Liver (tissue), 9 donors: ENCODE measurements around the gene WNT2B. TPM values are rescaled to one million over a fixed set of nuclear protein-coding genes. Genes with fewer than 3 reads are reported as not detected.

Experiments used
- DNase-seq: peaks from one replicate; pipeline ENCODE4 v3.0.0-alpha.2; 2017; ENCODE audit warnings: low spot score
- H3K27ac ChIP-seq, 2 donors: one replicate each; pipeline ENCODE4 v1.7.0; 2013; ENCODE audit warnings: inconsistent platforms in 2 of 2, low read length in 2 of 2, control low read depth in 1 of 2, low read depth in 1 of 2, mild to moderate bottlenecking in 1 of 2
- H3K27me3 ChIP-seq, 4 donors: one replicate each; pipeline versions ENCODE4 v1.6.1 to v1.7.0; 2013; ENCODE audit warnings: low read length in 3 of 4, inconsistent platforms in 1 of 4, mild to moderate bottlenecking in 1 of 4, moderate library complexity in 1 of 4; ENCODE audit not compliant: control insufficient read depth in 4 of 4, insufficient read depth in 4 of 4
- H3K36me3 ChIP-seq, 4 donors: one replicate each; pipeline versions ENCODE4 v1.6.1 to v1.7.0; 2013; ENCODE audit warnings: low read length in 3 of 4, mild to moderate bottlenecking in 3 of 4, low read depth in 1 of 4, moderate library complexity in 1 of 4; ENCODE audit not compliant: control insufficient read depth in 4 of 4, insufficient read depth in 3 of 4
- H3K4me1 ChIP-seq, 4 donors: one replicate each; pipeline versions ENCODE4 v1.6.1 to v1.7.0; 2013; ENCODE audit warnings: low read length in 3 of 4, mild to moderate bottlenecking in 3 of 4, moderate library complexity in 1 of 4; ENCODE audit not compliant: control insufficient read depth in 4 of 4, insufficient read depth in 4 of 4
- H3K4me3 ChIP-seq, 3 donors: one replicate each; pipeline versions ENCODE4 v1.6.1 to v1.7.0; 2013; ENCODE audit warnings: low read length in 3 of 3, control low read depth in 1 of 3, low read depth in 1 of 3, mild to moderate bottlenecking in 1 of 3
- H3K9ac ChIP-seq, 2 donors: one replicate each; pipeline ENCODE4 v1.7.0; 2013; ENCODE audit warnings: low read length in 2 of 2, mild to moderate bottlenecking in 2 of 2, moderate library complexity in 2 of 2, control low read depth in 1 of 2, low read depth in 1 of 2
- H3K9me3 ChIP-seq, 4 donors: one replicate each; pipeline versions ENCODE4 v1.6.1 to v1.7.0; 2013; ENCODE audit warnings: low read length in 3 of 4; ENCODE audit not compliant: control insufficient read depth in 4 of 4
- EGR1 ChIP-seq, 2 donors: IDR thresholded peaks; 2 replicates each; pipeline ENCODE4 v1.6.1; 2016 to 2018; ENCODE audit warnings: antibody characterized with exemption in 2 of 2, low read depth in 2 of 2
- FOXA1 ChIP-seq: IDR thresholded peaks from 2 replicates; pipeline ENCODE4 v1.6.1; 2016; ENCODE audit warnings: antibody characterized with exemption
- FOXA2 ChIP-seq: IDR thresholded peaks from 2 replicates; pipeline ENCODE4 v1.6.1; 2016; ENCODE audit warnings: antibody characterized with exemption
- GABPA ChIP-seq, 2 donors: IDR thresholded peaks in 1 of 2; conservative IDR thresholded peaks in 1 of 2; 2 replicates each; pipeline ENCODE4 v1.6.1; 2016; ENCODE audit warnings: antibody characterized with exemption in 2 of 2, mild to moderate bottlenecking in 1 of 2, moderate library complexity in 1 of 2
- HNF4A ChIP-seq, 2 donors: conservative IDR thresholded peaks; 2 replicates each; pipeline ENCODE4 v1.6.1; 2016; ENCODE audit warnings: antibody characterized with exemption in 2 of 2, mild to moderate bottlenecking in 2 of 2
- HNF4G ChIP-seq: IDR thresholded peaks from 2 replicates; pipeline ENCODE4 v1.6.1; 2016; ENCODE audit warnings: antibody characterized with exemption
- MAX ChIP-seq: IDR thresholded peaks from 2 replicates; pipeline ENCODE4 v1.6.1; 2016; ENCODE audit warnings: antibody characterized with exemption
- NR2F2 ChIP-seq: IDR thresholded peaks from 2 replicates; pipeline ENCODE4 v1.6.1; 2016; ENCODE audit warnings: antibody characterized with exemption
- RAD21 ChIP-seq, 2 donors: IDR thresholded peaks; 2 replicates each; pipeline ENCODE4 v1.6.1; 2016; ENCODE audit warnings: antibody characterized with exemption in 2 of 2, mild to moderate bottlenecking in 2 of 2
- RXRA ChIP-seq, 2 donors: IDR thresholded peaks; 2 replicates each; pipeline ENCODE4 v1.6.1; 2017 to 2018; ENCODE audit warnings: antibody characterized with exemption in 2 of 2, mild to moderate bottlenecking in 1 of 2
- YY1 ChIP-seq: IDR thresholded peaks from 2 replicates; pipeline ENCODE4 v1.6.1; 2016; ENCODE audit warnings: antibody characterized with exemption, mild to moderate bottlenecking
- ZBTB33 ChIP-seq: IDR thresholded peaks from 2 replicates; pipeline ENCODE4 v1.6.1; 2016; ENCODE audit warnings: antibody characterized with exemption
- WGBS: extraction: QIAGEN DNeasy Blood & Tissue Kit; methylation state at CpG from one replicate; pipeline ENCODE4 v1.1.7; 2013; 5-methylcytosine and 5-hydroxymethylcytosine counted together
- polyA plus RNA-seq, 2 donors: library from polyadenylated mRNA; stranded (reverse) in 1 of 2; unstranded in 1 of 2; fragments of 200-250 nt in 1 of 2; fragments of >200 nt in 1 of 2; fragmentation: Nextera tagmentation in 1 of 2; extraction: Ambion mirVana in 1 of 2; gene quantifications; one replicate each; pipeline versions ENCODE4 v1.2.1 to v1.2.3, GENCODE V29; 2013 to 2015
- total RNA-seq, 2 donors: library from RNA; depleted of rRNA; stranded (reverse); fragments of >200 nt; gene quantifications; one replicate each; pipeline ENCODE4 v1.2.3, GENCODE V29; 2014
- TF ChIP-seq, protein P1 (sequence below): IDR thresholded peaks from 2 replicates; pipeline ENCODE4 v1.6.1; 2016; ENCODE audit warnings: antibody characterized with exemption, mild to moderate bottlenecking
- TF ChIP-seq, protein P2 (sequence below): fragments of 150-350 bp; IDR thresholded peaks from 2 replicates; pipeline ENCODE4 v1.5.1; 2017; ENCODE audit warnings: improper control_type of control experiment, low read depth, low read length; ENCODE audit not compliant: missing input control
- donor health status: healthy.
- donor health status: healthy.
- donor health status: healthy.
- donor health status: healthy.
- donor health status: healthy.

The WNT2B gene
- total and polyA plus RNA-seq, 4 donors, result 0.07 to 0.92 (median 0.38) TPM

GRCh38 chr1:112517646-112518045 lies 8.9 kb downstream of the WNT2B start:
- WGBS, result 90% methylated on average over 2 of the region's 2 CpGs

DNA sequence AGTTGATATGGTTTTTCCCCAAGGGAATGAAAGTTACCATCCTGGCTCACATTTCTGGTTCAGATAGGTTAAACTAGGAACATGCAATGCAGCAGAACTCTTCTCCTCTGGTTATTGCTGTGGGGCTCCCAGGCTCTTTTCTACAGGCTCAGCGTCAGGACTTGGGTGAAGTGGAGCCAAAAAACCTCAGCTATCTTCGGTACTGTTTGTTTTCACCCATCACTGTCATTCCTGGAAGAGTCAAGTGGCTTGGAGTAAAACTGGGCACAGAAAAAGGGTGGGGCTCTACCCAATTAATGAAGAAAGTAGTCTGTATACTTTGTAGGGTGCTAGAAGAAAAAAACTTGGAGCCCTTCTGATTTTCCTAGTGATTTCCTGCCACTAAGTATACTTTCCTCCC lies 9.4 kb downstream of the WNT2B start:
- DNase-seq, result no peak
- Histone ChIP-seq H3K27ac (no peak overlapping the region), H3K9me3 (no peaks in the 10 kb centered on the region), H3K36me3 (peaks cover 0 to 1% (median 0%) of the 10 kb centered on the region in 4 donors), H3K4me3 (no peak overlapping the region), H3K9ac (no peak overlapping the region), H3K4me1 (no peaks in the 10 kb centered on the region), H3K27me3 (no peaks in the 10 kb centered on the region)
- WGBS, result 80% methylated on average over 2 of the region's 2 CpGs
- no peak for TF ChIP-seq FOXA1
- no peak for TF ChIP-seq HNF4A (conservative IDR thresholded peaks at IDR 0.05)
- TF ChIP-seq, protein P1, sequence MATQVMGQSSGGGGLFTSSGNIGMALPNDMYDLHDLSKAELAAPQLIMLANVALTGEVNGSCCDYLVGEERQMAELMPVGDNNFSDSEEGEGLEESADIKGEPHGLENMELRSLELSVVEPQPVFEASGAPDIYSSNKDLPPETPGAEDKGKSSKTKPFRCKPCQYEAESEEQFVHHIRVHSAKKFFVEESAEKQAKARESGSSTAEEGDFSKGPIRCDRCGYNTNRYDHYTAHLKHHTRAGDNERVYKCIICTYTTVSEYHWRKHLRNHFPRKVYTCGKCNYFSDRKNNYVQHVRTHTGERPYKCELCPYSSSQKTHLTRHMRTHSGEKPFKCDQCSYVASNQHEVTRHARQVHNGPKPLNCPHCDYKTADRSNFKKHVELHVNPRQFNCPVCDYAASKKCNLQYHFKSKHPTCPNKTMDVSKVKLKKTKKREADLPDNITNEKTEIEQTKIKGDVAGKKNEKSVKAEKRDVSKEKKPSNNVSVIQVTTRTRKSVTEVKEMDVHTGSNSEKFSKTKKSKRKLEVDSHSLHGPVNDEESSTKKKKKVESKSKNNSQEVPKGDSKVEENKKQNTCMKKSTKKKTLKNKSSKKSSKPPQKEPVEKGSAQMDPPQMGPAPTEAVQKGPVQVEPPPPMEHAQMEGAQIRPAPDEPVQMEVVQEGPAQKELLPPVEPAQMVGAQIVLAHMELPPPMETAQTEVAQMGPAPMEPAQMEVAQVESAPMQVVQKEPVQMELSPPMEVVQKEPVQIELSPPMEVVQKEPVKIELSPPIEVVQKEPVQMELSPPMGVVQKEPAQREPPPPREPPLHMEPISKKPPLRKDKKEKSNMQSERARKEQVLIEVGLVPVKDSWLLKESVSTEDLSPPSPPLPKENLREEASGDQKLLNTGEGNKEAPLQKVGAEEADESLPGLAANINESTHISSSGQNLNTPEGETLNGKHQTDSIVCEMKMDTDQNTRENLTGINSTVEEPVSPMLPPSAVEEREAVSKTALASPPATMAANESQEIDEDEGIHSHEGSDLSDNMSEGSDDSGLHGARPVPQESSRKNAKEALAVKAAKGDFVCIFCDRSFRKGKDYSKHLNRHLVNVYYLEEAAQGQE, result no peak
- TF ChIP-seq YY1, result no peak
- no peak for TF ChIP-seq NR2F2
- no peak for TF ChIP-seq MAX
- TF ChIP-seq GABPA (IDR thresholded peaks at IDR 0.05 in 1 of 2, conservative IDR thresholded peaks at IDR 0.05 in 1 of 2), result no peak
- TF ChIP-seq HNF4G, result no peak
- TF ChIP-seq, protein P2, sequence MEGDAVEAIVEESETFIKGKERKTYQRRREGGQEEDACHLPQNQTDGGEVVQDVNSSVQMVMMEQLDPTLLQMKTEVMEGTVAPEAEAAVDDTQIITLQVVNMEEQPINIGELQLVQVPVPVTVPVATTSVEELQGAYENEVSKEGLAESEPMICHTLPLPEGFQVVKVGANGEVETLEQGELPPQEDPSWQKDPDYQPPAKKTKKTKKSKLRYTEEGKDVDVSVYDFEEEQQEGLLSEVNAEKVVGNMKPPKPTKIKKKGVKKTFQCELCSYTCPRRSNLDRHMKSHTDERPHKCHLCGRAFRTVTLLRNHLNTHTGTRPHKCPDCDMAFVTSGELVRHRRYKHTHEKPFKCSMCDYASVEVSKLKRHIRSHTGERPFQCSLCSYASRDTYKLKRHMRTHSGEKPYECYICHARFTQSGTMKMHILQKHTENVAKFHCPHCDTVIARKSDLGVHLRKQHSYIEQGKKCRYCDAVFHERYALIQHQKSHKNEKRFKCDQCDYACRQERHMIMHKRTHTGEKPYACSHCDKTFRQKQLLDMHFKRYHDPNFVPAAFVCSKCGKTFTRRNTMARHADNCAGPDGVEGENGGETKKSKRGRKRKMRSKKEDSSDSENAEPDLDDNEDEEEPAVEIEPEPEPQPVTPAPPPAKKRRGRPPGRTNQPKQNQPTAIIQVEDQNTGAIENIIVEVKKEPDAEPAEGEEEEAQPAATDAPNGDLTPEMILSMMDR, result no peak
- TF ChIP-seq RXRA (IDR thresholded peaks at IDR 0.05), result no peak
- TF ChIP-seq EGR1 (IDR thresholded peaks at IDR 0.05; ENCODE audit: low read depth in 2 of 2), result no peak
- no peak for TF ChIP-seq RAD21 (IDR thresholded peaks at IDR 0.05)
- no peak for TF ChIP-seq ZBTB33
- TF ChIP-seq FOXA2, result no peak

More at GRCh38 chr1:112517646-112518045, 8.9 kb downstream of the WNT2B start:
- H3K27me3 ChIP-seq, result no peaks in the 10 kb centered on the region
- no peak overlapping the region for H3K9ac ChIP-seq
- TF ChIP-seq RXRA (IDR thresholded peaks at IDR 0.05) (no peak), ZBTB33 (no peak), YY1 (no peak), HNF4G (no peak), FOXA2 (no peak)
- no peaks in the 10 kb centered on the region for H3K9me3 ChIP-seq
- H3K27ac ChIP-seq, result no peak overlapping the region
- no peaks in the 10 kb centered on the region for H3K4me1 ChIP-seq
- no peaks in the 10 kb centered on the region for H3K36me3 ChIP-seq
- H3K4me3 ChIP-seq, result no peak overlapping the region
- DNase-seq, result no peak
